Sciatic nerve (tissue), 2 donors: ENCODE data around the gene RPS25. TPM values are rescaled to one million over a fixed set of nuclear protein-coding genes. Genes with fewer than 3 reads are reported as not detected.
"Not testable (repeated sequence)": the region's sequence is repeated elsewhere in the genome, so short reads cannot be mapped to it uniquely, and the experiment has no call there.

Source experiments
- ATAC-seq: fragments of 200-7000 bp; cut with Tn5 transposase; one replicate; pipeline ENCODE4 v1.9.1; 2020; ENCODE audit warnings: mild to moderate bottlenecking, moderate library complexity
- DNase-seq: peaks from one replicate; pipeline ENCODE4 v3.0.0-alpha.2; 2020; ENCODE audit warnings: low spot score
- intact Hi-C: fragments of 100-400 bp; cut with DNase I; formaldehyde crosslinking; loops from one replicate; pipeline ENCODE4 v1.14.2; 2022
- total RNA-seq: library from RNA; stranded (reverse); fragmentation: NEBNext Ultra II Directional; extraction: Animal tissue kit (Norgen Biotek cat#: 25700); gene quantifications from one replicate; pipeline ENCODE4 v1.2.1, GENCODE V29; 2021
- donor health status: DM: no; HTN: no; CAD: no.
- donor health status: DM: no; HTN: no; CAD: no.

Gene RPS25
- total RNA-seq, result 815 TPM

GRCh38 chr11:119018074-119018938, at the start of gene RPS25, which contains the start of gene TRAPPC4:
TSS of gene RPS25 (minus strand) at chr11:119018343. CDS start at chr11:119018284, 59 bp downstream.
TSS of gene TRAPPC4 (plus strand) at chr11:119018766. CDS start at chr11:119018796, 30 bp downstream.
- intact Hi-C loops, result no loop called here
- peak; percentile 98 for ATAC-seq

GRCh38 chr11:119067371-119068222, 49.5 kb upstream of the RPS25 start, which contains the start of gene VPS11:
TSS of gene VPS11 (plus strand) at chr11:119067818. CDS start at chr11:119067824, 6 bp downstream.
- ATAC-seq, result peak; percentile 99
- DNase-seq, result peak; percentile 99
- intact Hi-C loops, result no loop called here

More at GRCh38 chr11:119018074-119018938, at the start of gene RPS25, which contains the start of gene TRAPPC4:
- DNase-seq, result peak; percentile 97

- ATAC-seq, result no peak
- no peak for DNase-seq
- intact Hi-C loops, result no loop called here
Measured at GRCh38 chr11:119065369-119065768, 47.2 kb upstream of the RPS25 start.

GRCh38 chr11:119062779-119063178, 44.6 kb upstream of the RPS25 start:
- intact Hi-C loops, result no loop called here
- no peak for DNase-seq

GRCh38 chr11:119061256-119061655, 43.1 kb upstream of the RPS25 start:
- DNase-seq (no peak), ATAC-seq (no peak)
- intact Hi-C loops, result no loop called here

More at GRCh38 chr11:119062779-119063178, 44.6 kb upstream of the RPS25 start:
- no peak for ATAC-seq

- intact Hi-C loops, result not testable (repeated sequence)
Measured at GRCh38 chr11:119059128-119059527, 41.0 kb upstream of the RPS25 start.

GRCh38 chr11:119057000-119057769, 39.0 kb upstream of the RPS25 start, which contains the start of gene HYOU1:
TSS of gene HYOU1 (minus strand) at chr11:119057205. CDS start at chr11:119056160, 1,045 bp downstream.
- intact Hi-C loops, result no loop called here
- ATAC-seq, result peak; percentile 99
- DNase-seq, result peak; percentile 99

More at GRCh38 chr11:119059128-119059527, 41.0 kb upstream of the RPS25 start:
- not testable (repeated sequence) for DNase-seq, ATAC-seq

GRCh38 chr11:119056421-119056999, 38.4 kb upstream of the RPS25 start:
- peak; percentile 1 for ATAC-seq
- intact Hi-C loops, result no loop called here
- peak; percentile 69 for DNase-seq

- intact Hi-C loops, result no loop called here
- no peak for DNase-seq
- ATAC-seq, result no peak
Measured at GRCh38 chr11:119055901-119056300, 37.8 kb upstream of the RPS25 start.

GRCh38 chr11:119054418-119054817, 36.3 kb upstream of the RPS25 start:
- intact Hi-C loops, result no loop called here
- ATAC-seq, result no peak

GRCh38 chr11:119052163-119052814, 34.1 kb upstream of the RPS25 start:
- DNase-seq (no peak), ATAC-seq (no peak)
- intact Hi-C loops, result no loop called here

More at GRCh38 chr11:119054418-119054817, 36.3 kb upstream of the RPS25 start:
- no peak for DNase-seq

GRCh38 chr11:119051440-119052162, 33.5 kb upstream of the RPS25 start:
- ATAC-seq, result no peak
- intact Hi-C loops, result no loop called here
- DNase-seq, result no peak

GRCh38 chr11:119049081-119049480, 30.9 kb upstream of the RPS25 start:
- ATAC-seq (no peak), DNase-seq (no peak)
- intact Hi-C loops, result no loop called here

GRCh38 chr11:119048644-119049043, 30.5 kb upstream of the RPS25 start:
- intact Hi-C loops, result no loop called here
- DNase-seq, result no peak
- ATAC-seq, result no peak

- intact Hi-C loops, result no loop called here
- ATAC-seq (no peak), DNase-seq (no peak)
Measured at GRCh38 chr11:119047205-119047604, 29.1 kb upstream of the RPS25 start.

- DNase-seq, result no peak
- intact Hi-C loops, result no loop called here
- no peak for ATAC-seq
Measured at GRCh38 chr11:119046489-119046888, 28.3 kb upstream of the RPS25 start.

- intact Hi-C loops, result no loop called here
- ATAC-seq (no peak), DNase-seq (no peak)
Measured at GRCh38 chr11:119044708-119045107, 26.6 kb upstream of the RPS25 start.
